ENCODE results near the gene CSNK1D.
"Not testable (repeated sequence)": the region's sequence is repeated elsewhere in the genome, so short reads cannot be mapped to it uniquely, and the experiment has no call there.

The CSNK1D gene

GRCh38 chr17:82254096-82254495, 19.4 kb downstream of the CSNK1D start:
- not testable (repeated sequence) for DNase-seq (ENCODE audit: extremely low read depth in 1 of 2, low read depth in 1 of 2)

GRCh38 chr17:82253179-82253544, 20.3 kb downstream of the CSNK1D start:
- no peak for DNase-seq (ENCODE audit: extremely low read depth in 1 of 2, low read depth in 1 of 2)

DNA sequence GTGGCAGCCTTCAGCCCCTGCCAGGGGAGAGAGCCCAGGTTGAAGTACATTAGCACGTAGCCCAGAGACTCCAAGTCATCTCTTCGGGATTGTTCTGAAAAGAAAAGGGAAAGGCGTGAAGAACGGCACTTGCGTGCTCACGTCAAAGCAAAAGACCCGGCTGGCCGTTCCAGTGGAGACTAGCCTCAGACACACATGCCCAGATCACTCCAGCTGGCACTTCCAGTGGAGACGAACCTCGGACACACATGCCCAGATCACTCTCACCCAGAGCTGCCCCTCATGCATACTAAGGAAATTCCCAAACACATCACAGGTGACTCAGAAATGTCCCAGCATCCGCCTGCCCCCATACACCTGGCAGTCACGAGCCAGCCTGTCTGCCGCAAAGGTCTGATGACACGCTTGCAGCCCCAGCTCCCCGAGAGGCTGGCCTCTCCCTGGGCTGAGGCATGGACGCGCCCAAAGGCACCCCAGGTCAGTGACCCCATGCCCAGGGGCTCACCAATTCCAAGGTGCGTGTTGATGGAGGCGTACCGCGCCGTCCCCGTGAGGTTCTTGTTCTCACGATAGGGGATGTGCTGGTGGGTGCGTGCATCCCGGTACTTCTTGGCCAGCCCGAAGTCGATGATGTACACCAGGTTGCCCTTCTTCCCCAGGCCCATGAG, 20.9 kb downstream of the CSNK1D start:
- no peak for DNase-seq (ENCODE audit: extremely low read depth in 1 of 2, low read depth in 1 of 2)

GRCh38 chr17:82250868-82251500, 22.5 kb downstream of the CSNK1D start:
- DNase-seq (ENCODE audit: extremely low read depth in 1 of 2, low read depth in 1 of 2): no peak

DNA sequence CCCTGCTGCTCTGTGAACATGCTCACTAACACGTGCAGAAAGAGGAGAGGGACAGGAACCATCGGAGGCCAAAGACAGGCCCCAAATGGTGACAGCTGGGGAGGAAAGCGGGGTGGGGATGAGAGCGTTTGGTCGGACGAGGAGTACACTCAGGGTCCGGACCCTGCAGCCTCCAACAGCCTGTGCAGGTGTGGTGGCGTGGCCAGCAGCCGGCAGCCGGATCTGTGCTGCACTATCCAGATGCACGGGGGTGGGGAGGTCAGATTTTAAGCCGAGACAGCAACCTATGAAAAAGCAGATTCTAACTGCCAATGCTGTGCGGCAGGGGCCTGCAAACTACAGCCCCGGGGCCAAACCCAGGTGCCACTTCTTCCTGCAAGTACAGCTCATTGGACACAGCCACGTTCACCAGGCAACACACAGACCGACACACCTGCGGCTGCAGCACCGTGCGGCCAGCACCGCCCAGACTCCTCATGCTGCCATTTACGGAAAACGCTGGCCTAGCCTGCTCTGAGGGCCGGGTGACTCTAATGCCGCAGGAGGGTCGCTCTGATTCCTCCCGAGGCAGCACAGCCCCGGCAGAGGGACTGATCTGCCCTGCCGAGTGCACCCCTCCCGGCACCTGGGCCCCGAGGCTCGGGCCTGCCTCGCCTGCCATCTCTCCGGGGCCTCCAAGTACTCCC, 23.5 kb downstream of the CSNK1D start:
- no peak for DNase-seq (ENCODE audit: extremely low read depth in 1 of 2, low read depth in 1 of 2)

DNA sequence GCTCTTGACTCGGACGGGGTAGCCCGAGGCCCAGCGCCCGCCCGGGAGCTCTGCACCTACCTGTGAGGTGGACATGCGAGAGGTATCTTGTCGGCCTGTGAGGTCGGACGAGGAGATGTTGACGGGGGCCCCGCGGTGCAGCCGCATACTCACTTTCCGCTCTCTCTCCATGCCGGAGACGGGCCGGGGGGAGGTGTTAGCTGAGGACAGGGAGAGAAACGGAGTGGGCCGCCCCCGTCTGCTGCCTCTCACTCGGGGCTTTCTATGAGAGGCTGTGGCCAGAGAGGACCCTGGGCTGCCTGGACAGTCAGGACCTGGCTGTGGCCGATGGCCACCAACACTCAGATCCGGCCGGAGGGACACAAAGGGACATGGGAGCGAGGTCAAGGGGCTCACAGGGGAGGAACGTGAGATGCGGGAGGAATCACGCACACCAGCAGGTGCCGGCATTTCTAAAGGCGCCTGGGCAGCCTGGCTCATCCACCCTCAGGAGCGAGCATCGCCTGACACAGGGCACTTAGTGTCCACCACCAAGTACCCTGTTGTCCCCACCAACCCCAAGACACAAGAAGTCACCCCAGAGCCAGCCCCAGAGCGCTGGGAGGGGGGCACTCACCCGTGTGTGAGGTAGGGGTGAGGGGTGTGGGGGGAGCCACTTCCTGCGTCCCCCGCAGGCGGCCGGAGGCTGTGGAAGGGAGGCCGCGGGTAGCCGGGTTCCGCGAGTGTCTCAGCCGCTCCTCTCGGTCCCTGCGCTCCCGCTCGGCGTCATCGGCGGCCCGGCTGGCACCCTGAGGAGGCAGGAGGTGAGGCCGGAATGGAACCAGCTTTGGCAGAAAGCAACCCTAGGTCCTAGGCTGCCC, 24.5 kb downstream of the CSNK1D start:
- DNase-seq (ENCODE audit: extremely low read depth in 1 of 2, low read depth in 1 of 2): no peak

DNA sequence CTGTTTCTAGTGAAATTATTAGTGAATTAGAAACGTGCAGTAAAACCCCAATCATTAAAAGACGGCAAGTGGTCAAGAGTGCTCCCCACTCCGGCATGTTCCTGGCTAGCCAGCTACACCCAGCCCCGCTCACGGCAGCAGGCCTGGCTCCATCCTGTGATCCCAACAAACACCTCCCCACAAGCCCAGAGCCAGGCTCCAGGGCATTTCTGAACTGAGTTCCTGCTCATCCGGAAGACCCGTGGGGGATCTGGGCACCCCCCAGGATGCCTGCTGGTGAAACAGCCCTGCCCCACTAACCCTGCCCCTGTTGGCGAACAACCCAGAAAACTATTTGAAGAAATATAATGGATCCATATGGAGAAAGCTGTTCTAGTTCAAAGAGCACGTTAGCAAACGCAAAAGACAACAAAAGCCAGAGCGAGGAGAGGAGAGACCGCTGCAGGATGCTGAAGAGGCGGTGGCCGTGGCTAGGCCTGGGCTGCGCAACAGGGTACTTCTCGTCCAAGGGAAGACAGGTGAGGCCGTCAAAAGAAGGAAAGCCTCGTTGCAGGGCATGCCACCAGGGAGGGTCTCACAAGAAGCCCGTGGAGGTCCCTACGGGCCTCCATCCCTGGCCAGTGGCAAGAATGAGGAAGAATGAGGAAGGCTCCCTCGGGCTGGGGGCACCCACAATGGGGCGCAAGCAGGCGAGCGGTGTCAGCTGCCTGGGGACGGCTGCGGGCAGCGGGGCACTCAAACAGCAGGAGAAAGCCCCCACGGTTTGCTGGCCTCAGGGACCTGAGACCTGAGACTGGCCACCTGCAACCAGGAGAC, 25.4 kb downstream of the CSNK1D start:
- DNase-seq (ENCODE audit: extremely low read depth in 1 of 2, low read depth in 1 of 2): no peak

- DNase-seq (ENCODE audit: extremely low read depth in 1 of 2, low read depth in 1 of 2): no peak
These were observed 26.2 kb downstream of the CSNK1D start for GRCh38 chr17:82247182-82247823.

DNA sequence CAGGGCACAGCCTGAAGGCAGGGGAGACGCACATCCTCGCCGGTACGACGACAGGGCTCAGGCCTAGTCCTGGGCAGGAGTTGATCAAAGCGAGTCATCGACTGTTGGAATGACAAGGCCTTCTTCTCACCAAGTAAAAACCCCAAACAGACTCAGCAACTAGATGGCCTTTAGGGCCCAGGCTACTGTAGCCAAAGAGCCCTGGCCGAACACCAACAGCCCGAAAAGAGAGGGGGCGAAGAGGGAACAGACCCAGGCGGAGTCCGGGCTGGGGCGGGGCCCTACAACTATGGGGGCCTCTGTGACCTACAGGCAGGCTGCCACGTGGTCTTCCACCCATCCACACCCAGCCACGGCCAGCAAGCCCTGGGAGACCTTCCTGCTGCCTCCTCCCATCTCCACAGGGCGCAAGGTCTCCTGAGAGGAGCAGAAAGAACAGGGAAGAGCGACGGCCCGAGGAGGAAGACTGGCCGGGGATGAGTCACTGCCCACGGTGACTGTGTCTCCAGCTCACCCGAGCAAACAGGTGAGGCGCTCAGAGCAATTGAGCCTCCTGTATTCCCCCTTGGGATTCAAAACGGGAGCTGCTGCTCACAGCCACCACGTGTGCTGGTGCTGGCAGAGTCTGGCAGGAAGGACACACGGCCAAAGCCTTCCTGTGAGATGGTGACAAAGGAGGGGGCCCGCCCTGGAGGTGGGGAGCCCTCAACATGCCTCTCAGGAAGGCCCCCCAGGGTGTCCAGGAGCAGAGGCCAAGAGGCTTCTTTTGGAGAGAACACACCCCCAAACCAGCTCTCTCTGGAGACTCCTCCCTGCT, 26.9 kb downstream of the CSNK1D start:
- DNase-seq (ENCODE audit: extremely low read depth in 1 of 2, low read depth in 1 of 2): no peak

- no peak for DNase-seq (ENCODE audit: extremely low read depth in 1 of 2, low read depth in 1 of 2)
These were observed 27.5 kb downstream of the CSNK1D start for GRCh38 chr17:82246040-82246364.

- no peak for DNase-seq (ENCODE audit: extremely low read depth in 1 of 2, low read depth in 1 of 2)
These were observed 28.1 kb downstream of the CSNK1D start for GRCh38 chr17:82245134-82246039.

DNA sequence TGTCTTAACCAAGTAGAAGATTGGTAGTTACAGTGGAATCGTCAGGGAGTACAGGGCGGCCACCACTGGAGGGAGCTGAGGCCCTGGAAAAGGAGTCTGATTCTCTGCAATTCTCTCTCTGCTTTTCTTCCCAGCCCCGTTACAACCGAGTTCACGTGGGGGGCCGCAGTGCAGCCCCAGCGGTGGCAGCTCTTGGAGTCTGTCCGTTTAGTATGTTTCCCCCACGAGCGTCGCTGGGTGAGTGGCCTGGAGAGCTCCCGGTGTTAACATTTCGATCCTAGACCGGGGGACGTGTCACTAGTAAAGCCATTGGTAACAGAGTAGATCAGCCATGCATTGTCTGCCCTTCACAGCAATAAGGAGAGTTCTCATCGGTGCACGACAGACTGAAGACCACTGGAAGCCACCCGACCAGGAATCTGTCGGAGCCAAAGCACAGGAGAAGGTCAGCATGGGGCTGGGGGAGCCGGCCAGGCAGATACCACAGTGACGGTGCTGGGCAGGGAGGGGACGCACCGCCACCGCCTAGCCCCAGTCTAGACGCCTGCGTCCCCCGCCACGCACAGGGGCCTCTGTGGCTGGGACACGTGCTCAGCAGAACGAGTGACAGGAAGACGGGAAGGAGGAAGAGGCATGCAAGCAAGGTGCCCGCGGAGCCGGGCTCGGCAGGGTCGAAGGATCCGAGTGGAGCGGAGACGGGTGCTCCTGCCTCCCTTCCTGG, 28.9 kb downstream of the CSNK1D start:
- no peak for DNase-seq (ENCODE audit: extremely low read depth in 1 of 2, low read depth in 1 of 2)

DNA sequence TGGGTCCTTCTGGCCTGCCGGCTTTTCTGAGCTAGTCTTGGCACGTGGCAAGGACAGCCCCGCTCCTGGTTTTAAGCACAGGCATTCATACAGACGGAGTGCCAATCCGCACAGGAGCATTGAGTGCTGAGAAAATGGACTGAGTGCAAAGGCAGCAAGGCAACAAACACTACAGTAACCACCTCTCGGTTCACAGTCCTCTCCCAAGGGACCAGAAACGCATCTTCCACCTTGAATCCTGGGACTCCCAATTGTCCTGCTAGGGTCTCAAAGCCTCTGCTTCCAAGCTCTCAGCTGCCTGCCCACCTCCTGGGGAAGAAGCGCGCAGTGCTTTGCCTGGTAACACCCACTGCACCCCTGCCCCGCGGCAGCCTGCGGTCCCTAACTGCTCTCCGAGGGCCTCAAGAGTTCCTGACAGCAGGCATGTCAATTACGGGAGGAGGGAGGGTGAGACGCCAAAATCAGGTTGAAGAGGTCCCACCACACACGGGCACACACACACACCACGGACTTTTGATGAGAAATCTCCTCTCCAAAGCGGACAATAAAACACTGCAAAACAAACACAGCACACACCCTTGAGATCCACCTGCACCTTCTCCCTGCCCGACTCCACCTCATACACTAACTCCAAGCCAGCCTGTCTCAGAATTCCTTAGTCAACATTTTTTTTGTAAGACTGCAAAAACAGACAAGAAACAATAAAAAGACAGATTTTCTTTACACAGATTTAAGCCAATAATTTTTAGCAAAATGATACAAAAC, 29.7 kb downstream of the CSNK1D start:
- no peak for DNase-seq (ENCODE audit: extremely low read depth in 1 of 2, low read depth in 1 of 2)

DNA sequence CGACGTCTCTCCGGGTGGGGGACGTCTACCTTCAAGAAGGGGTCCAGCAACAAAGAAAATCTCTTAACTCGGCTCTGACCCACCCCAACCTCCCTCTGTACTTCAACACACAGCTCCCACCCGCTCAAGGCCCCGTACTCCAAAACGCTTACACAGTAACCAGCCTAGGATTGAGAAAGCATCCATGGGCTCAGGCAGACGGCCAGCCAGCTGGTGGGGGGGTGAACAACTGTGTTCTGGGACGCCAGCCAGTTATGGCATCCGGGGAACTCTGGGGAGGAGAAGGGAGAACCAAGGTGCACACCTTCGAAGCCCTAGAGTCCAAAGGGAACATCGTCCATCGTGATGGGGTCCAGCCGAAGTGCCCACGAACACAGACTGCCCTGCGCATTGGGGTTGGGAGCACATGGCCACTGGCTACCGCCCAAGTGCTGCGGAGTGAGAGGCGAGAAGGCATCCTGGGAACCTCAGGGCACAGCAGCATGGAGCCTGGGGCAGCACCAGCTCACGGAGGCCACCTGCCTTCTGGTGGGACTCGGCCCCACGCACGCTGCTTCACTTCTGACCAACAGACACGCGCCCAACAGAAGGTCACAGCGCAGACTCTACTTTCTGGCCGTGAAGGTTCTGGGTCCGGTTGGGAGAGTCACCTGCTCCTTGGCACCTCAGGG, 30.4 kb downstream of the CSNK1D start:
- no peak for DNase-seq (ENCODE audit: extremely low read depth in 1 of 2, low read depth in 1 of 2)

DNA sequence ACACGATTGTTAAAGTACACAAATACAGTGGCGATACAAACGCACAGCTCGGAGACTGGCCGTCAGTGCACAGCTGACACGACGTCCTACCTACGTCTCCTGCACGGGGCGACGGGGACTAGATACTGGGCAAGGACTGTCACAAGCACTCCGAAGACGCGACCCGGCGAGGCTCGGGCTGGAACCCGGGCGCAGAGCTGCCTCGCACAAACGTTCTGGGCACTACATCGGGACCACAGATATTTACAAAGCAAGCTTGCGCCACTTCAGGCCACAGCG, 30.9 kb downstream of the CSNK1D start:
- DNase-seq (ENCODE audit: extremely low read depth in 1 of 2, low read depth in 1 of 2): no peak

- DNase-seq (ENCODE audit: extremely low read depth in 1 of 2, low read depth in 1 of 2): no peak
These were observed 31.4 kb downstream of the CSNK1D start for GRCh38 chr17:82241926-82242697.
